SK-N-SH treated with all-trans-retinoic acid at 6 μM for 48 hours (cell line): ENCODE measurements around the gene SLC35D3.

ENCODE experiments used
- BACH2 ChIP-seq: fragments of 250-450 bp; sonication (Bioruptor Pico); IDR thresholded peaks from 2 replicates; pipeline ENCODE4 v1.9.0; 2021; ENCODE audit warnings: mild to moderate bottlenecking, borderline replicate concordance
- GLIS3 ChIP-seq: fragments of 250-450 bp; sonication (Bioruptor Pico); IDR thresholded peaks from 2 replicates; pipeline ENCODE4 v1.5.0; 2020; ENCODE audit warnings: mild to moderate bottlenecking, moderate library complexity
- ISL1 ChIP-seq: fragments of 250-450 bp; sonication (Bioruptor Pico); IDR thresholded peaks from 2 replicates; pipeline ENCODE4 v2.1.2; 2022; ENCODE audit warnings: mild to moderate bottlenecking, moderate library complexity
- PATZ1 ChIP-seq: fragments of 250-450 bp; sonication (Bioruptor Pico); IDR thresholded peaks from 2 replicates; pipeline ENCODE4 v1.8.0; 2020; ENCODE audit warnings: mild to moderate bottlenecking, moderate library complexity, borderline replicate concordance
- RARB ChIP-seq: fragments of 250-450 bp; sonication (Bioruptor Pico); IDR thresholded peaks from 2 replicates; pipeline ENCODE4 v1.8.0; 2021; ENCODE audit warnings: mild to moderate bottlenecking, moderate library complexity
- TOX ChIP-seq: fragments of 250-450 bp; sonication (Bioruptor Pico); IDR thresholded peaks from 2 replicates; pipeline ENCODE4 v1.8.0; 2021; ENCODE audit warnings: mild to moderate bottlenecking, moderate library complexity, borderline replicate concordance
- ZFP3 ChIP-seq: fragments of 250-450 bp; sonication (Bioruptor Pico); IDR thresholded peaks from 2 replicates; pipeline ENCODE4 v1.5.0; 2020; ENCODE audit warnings: mild to moderate bottlenecking, moderate library complexity
- ZFP30 ChIP-seq: fragments of 450-650 bp; formaldehyde crosslinking; IDR thresholded peaks from 2 replicates; pipeline ENCODE4 v1.5.0; 2022; ENCODE audit warnings: mild to moderate bottlenecking, moderate library complexity
- ZNF70 ChIP-seq: fragments of 450-650 bp; formaldehyde crosslinking; IDR thresholded peaks from 2 replicates; pipeline ENCODE4 v1.5.0; 2020; ENCODE audit warnings: mild to moderate bottlenecking, moderate library complexity

GRCh38 chr6:136880748-136881460, 41.2 kb upstream of the SLC35D3 start:
- TF ChIP-seq GLIS3 (CRISPR knock-in tag), result no peak
- TF ChIP-seq ZNF70 (CRISPR knock-in tag), result no peak
- TF ChIP-seq ZFP3, result no peak
- TF ChIP-seq PATZ1 (CRISPR knock-in tag), result no peak
- no peak for TF ChIP-seq RARB
- TF ChIP-seq ISL1 (CRISPR knock-in tag), result no peak
- no peak for TF ChIP-seq BACH2 (CRISPR knock-in tag)
- TF ChIP-seq ZFP30 (CRISPR knock-in tag), result no peak
- no peak for TF ChIP-seq TOX (CRISPR knock-in tag)
